Erythroblast (primary cell): ENCODE results near the gene SCFD2.
"Not testable (repeated sequence)": the region's sequence is repeated elsewhere in the genome, so short reads cannot be mapped to it uniquely, and the experiment has no call there.

ENCODE experiments used
- DNase-seq, 2 experiments: peaks; one replicate each; lab custom pipeline; 2025; lab: John Stamatoyannopoulos, UW
- GATA1 ChIP-seq: IDR thresholded peaks from 2 replicates; pipeline ENCODE4 v1.6.1; 2011; ENCODE audit warnings: low read depth, mild to moderate bottlenecking, control low read depth, low read length, moderate library complexity
- POLR2A ChIP-seq: IDR thresholded peaks from 2 replicates; pipeline ENCODE4 v1.6.1; 2011; ENCODE audit warnings: mild to moderate bottlenecking, low read length

The SCFD2 gene

GRCh38 chr4:53000560-53000959 lies 365.3 kb downstream of the SCFD2 start:
- TF ChIP-seq POLR2A (no peak), GATA1 (no peak)
- DNase-seq = no peak

- TF ChIP-seq GATA1 (no peak), POLR2A (no peak)
- no peak for DNase-seq
Observed at GRCh38 chr4:52999626-53000025, 366.2 kb downstream of the SCFD2 start.

GRCh38 chr4:52998413-52998812 lies 367.4 kb downstream of the SCFD2 start:
- DNase-seq = no peak
- no peak for TF ChIP-seq GATA1
- no peak for TF ChIP-seq POLR2A

GRCh38 chr4:52997132-52997416 lies 368.8 kb downstream of the SCFD2 start:
- TF ChIP-seq POLR2A = no peak
- TF ChIP-seq GATA1 = no peak
- no peak for DNase-seq

- no peak for TF ChIP-seq POLR2A
- TF ChIP-seq GATA1 = no peak
- DNase-seq = no peak
Observed at GRCh38 chr4:52996261-52997131, 369.4 kb downstream of the SCFD2 start.

GRCh38 chr4:52995360-52996030 lies 370.4 kb downstream of the SCFD2 start:
- TF ChIP-seq GATA1 = no peak
- TF ChIP-seq POLR2A = no peak
- DNase-seq = no peak

- DNase-seq = no peak
- TF ChIP-seq POLR2A (no peak), GATA1 (no peak)
Observed at GRCh38 chr4:52994567-52994966, 371.3 kb downstream of the SCFD2 start.

GRCh38 chr4:52993771-52994170 lies 372.1 kb downstream of the SCFD2 start:
- TF ChIP-seq POLR2A = no peak
- no peak for TF ChIP-seq GATA1
- DNase-seq = no peak

GRCh38 chr4:52992551-52992950 lies 373.3 kb downstream of the SCFD2 start:
- DNase-seq = not testable (repeated sequence)

- no peak for DNase-seq
- TF ChIP-seq POLR2A = no peak
- no peak for TF ChIP-seq GATA1
Observed at GRCh38 chr4:52991472-52991871, 374.4 kb downstream of the SCFD2 start.

- DNase-seq = no peak
- TF ChIP-seq GATA1 (no peak), POLR2A (no peak)
Observed at GRCh38 chr4:52990706-52991105, 375.2 kb downstream of the SCFD2 start.

GRCh38 chr4:52989865-52990264 lies 376.0 kb downstream of the SCFD2 start:
- no peak for TF ChIP-seq POLR2A
- TF ChIP-seq GATA1 = no peak
- DNase-seq = peak in 1 of 2 experiments; percentile 21

GRCh38 chr4:52987392-52988056 lies 378.3 kb downstream of the SCFD2 start:
- DNase-seq = no peak
- no peak for TF ChIP-seq GATA1

GRCh38 chr4:52984462-52984881 lies 381.4 kb downstream of the SCFD2 start:
- no peak for TF ChIP-seq GATA1
- no peak for TF ChIP-seq POLR2A
- no peak for DNase-seq
